ENCODE results near the gene TOR2A. TPM values are rescaled to one million over a fixed set of nuclear protein-coding genes. Genes with fewer than 3 reads are reported as not detected.

Gene TOR2A
- total RNA-seq, 1 experiment from 2014 or later: 14.4 TPM

DNA sequence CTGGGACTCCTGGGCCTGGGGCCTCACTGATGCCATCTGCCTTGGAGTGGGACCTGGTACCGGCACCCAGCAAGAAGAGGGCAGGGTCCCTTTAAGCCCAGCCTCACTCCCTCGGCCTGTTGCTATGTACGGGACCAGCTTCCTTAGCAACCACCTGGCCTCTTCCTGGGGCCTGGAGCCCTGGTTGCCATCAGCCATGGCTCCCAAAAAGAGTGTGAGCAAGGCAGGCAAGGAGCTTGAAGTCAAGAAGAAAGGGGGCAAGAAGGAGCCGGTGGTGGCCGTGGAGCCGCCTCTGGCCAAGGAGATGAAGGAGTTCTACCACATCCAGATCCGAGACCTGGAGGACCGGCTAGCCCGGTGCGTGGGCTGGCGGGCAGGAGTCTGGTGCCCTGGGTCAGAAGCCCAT lies 28.3 kb downstream of the TOR2A start, which contains the start of gene CFAP157:
TSS of gene CFAP157 (plus strand) at position 153 of the 406 bp plus-strand sequence. CDS start at position 197, 44 bp downstream.
- CTCF ChIA-PET: interaction anchor here (0.7 to 5.8 kb wide), 7 partner anchors 9 to 418 kb away, joined by 3 to 56 read pairs (median 5); partner anchors contain the start of genes PTRH1, TOR2A and TTC16
- POLR2A ChIA-PET: interaction anchor here (1.4 kb wide), 1 partner anchor 28 kb away, joined by 3 read pairs; no protein-coding TSS in a partner anchor
- Mint-ChIP-seq H3K36me3 (no peaks in the 10 kb centered on the region), H3K9me3 (peaks cover 3% of the 10 kb centered on the region), H3K4me1 (peaks cover 20% of the 10 kb centered on the region), H3K27me3 (ENCODE audit: low read depth) (no peaks in the 10 kb centered on the region), H3K27ac (no peak within 1 kb of the TSS), H3K4me3 (peak within 1 kb of the TSS; percentile 53)
- TF ChIP-seq, protein P1, sequence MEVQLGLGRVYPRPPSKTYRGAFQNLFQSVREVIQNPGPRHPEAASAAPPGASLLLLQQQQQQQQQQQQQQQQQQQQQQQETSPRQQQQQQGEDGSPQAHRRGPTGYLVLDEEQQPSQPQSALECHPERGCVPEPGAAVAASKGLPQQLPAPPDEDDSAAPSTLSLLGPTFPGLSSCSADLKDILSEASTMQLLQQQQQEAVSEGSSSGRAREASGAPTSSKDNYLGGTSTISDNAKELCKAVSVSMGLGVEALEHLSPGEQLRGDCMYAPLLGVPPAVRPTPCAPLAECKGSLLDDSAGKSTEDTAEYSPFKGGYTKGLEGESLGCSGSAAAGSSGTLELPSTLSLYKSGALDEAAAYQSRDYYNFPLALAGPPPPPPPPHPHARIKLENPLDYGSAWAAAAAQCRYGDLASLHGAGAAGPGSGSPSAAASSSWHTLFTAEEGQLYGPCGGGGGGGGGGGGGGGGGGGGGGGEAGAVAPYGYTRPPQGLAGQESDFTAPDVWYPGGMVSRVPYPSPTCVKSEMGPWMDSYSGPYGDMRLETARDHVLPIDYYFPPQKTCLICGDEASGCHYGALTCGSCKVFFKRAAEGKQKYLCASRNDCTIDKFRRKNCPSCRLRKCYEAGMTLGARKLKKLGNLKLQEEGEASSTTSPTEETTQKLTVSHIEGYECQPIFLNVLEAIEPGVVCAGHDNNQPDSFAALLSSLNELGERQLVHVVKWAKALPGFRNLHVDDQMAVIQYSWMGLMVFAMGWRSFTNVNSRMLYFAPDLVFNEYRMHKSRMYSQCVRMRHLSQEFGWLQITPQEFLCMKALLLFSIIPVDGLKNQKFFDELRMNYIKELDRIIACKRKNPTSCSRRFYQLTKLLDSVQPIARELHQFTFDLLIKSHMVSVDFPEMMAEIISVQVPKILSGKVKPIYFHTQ (CRISPR knock-in tag; IDR thresholded peaks at IDR 0.05): no peak
- peak; percentile 50; the same call in 1 of the 2 replicates for TF ChIP-seq FOXP1 (CRISPR knock-in tag; IDR thresholded peaks at IDR 0.05; ENCODE audit: borderline replicate concordance)
- DNase-seq (ENCODE audit: low spot score) (peak; percentile 59), ATAC-seq (peak; percentile 84)

GRCh38 chr9:127705577-127706379 lies 29.3 kb downstream of the TOR2A start:
- Mint-ChIP-seq H3K27ac (no peak overlapping the region), H3K27me3 (ENCODE audit: low read depth) (no peaks in the 10 kb centered on the region), H3K4me1 (peaks cover 12% of the 10 kb centered on the region), H3K4me3 (no peak overlapping the region), H3K9me3 (peaks cover 3% of the 10 kb centered on the region), H3K36me3 (no peaks in the 10 kb centered on the region)
- ATAC-seq (no peak), DNase-seq (ENCODE audit: low spot score) (no peak)
- ChIA-PET POLR2A (interaction anchor here (1.4 kb wide), 1 partner anchor 29 kb away, joined by 3 read pairs; no protein-coding TSS in a partner anchor), CTCF (interaction anchor here (0.8 to 5.8 kb wide), 8 partner anchors 10 to 202 kb away, joined by 3 to 56 read pairs (median 4); partner anchors contain the start of genes PTRH1, TOR2A and TTC16)
- no peak for TF ChIP-seq ZNF396 (CRISPR knock-in tag; IDR thresholded peaks at IDR 0.05; ENCODE audit: borderline replicate concordance)
- TF ChIP-seq CBFB (CRISPR knock-in tag; IDR thresholded peaks at IDR 0.05; ENCODE audit: low read depth): no peak
- no peak for TF ChIP-seq NR2C2 (CRISPR knock-in tag; IDR thresholded peaks at IDR 0.05)
- TF ChIP-seq ATF1 (CRISPR knock-in tag; IDR thresholded peaks at IDR 0.05): no peak
- TF ChIP-seq ZNF423 (CRISPR knock-in tag; IDR thresholded peaks at IDR 0.05): no peak
- no peak for TF ChIP-seq NFE2L1 (CRISPR knock-in tag; IDR thresholded peaks at IDR 0.05)
- no peak for TF ChIP-seq E2F5 (CRISPR knock-in tag; IDR thresholded peaks at IDR 0.05)
- TF ChIP-seq SMAD3 (CRISPR knock-in tag; IDR thresholded peaks at IDR 0.05; ENCODE audit: borderline replicate concordance): no peak
- TF ChIP-seq OVOL2 (CRISPR knock-in tag; IDR thresholded peaks at IDR 0.05; ENCODE audit: borderline replicate concordance): no peak
- TF ChIP-seq TEAD4 (CRISPR knock-in tag; IDR thresholded peaks at IDR 0.05): no peak
- no peak for TF ChIP-seq TP53 (CRISPR knock-in tag; IDR thresholded peaks at IDR 0.05)
- TF ChIP-seq NFYB (CRISPR knock-in tag; conservative IDR thresholded peaks at IDR 0.05; ENCODE audit: low read depth): no peak

GRCh38 chr9:127703289-127703946 lies 31.7 kb downstream of the TOR2A start:
- DNase-seq (ENCODE audit: low spot score): no peak
- ChIA-PET CTCF (interaction anchor here (0.6 to 5.8 kb wide), 8 partner anchors 11 to 218 kb away, joined by 3 to 56 read pairs (median 4); partner anchors contain the start of gene TOR2A), POLR2A (interaction anchor here (1.0 kb wide), 1 partner anchor 124 kb away, joined by 3 read pairs; no protein-coding TSS in a partner anchor)
- TF ChIP-seq HMGA2 (CRISPR knock-in tag; IDR thresholded peaks at IDR 0.05) (no peak), JAZF1 (CRISPR knock-in tag; IDR thresholded peaks at IDR 0.05) (no peak), TCF7 (CRISPR knock-in tag; IDR thresholded peaks at IDR 0.05; ENCODE audit: low read depth) (no peak), ESRRA (CRISPR knock-in tag; IDR thresholded peaks at IDR 0.05; ENCODE audit: borderline replicate concordance) (no peak), NR1H2 (CRISPR knock-in tag; IDR thresholded peaks at IDR 0.05) (no peak), ZNF671 (CRISPR knock-in tag; IDR thresholded peaks at IDR 0.05) (no peak)
- TF ChIP-seq, protein P2, sequence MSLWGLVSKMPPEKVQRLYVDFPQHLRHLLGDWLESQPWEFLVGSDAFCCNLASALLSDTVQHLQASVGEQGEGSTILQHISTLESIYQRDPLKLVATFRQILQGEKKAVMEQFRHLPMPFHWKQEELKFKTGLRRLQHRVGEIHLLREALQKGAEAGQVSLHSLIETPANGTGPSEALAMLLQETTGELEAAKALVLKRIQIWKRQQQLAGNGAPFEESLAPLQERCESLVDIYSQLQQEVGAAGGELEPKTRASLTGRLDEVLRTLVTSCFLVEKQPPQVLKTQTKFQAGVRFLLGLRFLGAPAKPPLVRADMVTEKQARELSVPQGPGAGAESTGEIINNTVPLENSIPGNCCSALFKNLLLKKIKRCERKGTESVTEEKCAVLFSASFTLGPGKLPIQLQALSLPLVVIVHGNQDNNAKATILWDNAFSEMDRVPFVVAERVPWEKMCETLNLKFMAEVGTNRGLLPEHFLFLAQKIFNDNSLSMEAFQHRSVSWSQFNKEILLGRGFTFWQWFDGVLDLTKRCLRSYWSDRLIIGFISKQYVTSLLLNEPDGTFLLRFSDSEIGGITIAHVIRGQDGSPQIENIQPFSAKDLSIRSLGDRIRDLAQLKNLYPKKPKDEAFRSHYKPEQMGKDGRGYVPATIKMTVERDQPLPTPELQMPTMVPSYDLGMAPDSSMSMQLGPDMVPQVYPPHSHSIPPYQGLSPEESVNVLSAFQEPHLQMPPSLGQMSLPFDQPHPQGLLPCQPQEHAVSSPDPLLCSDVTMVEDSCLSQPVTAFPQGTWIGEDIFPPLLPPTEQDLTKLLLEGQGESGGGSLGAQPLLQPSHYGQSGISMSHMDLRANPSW (CRISPR knock-in tag; conservative IDR thresholded peaks at IDR 0.05; ENCODE audit: low read depth): no peak
- TF ChIP-seq, protein P3, sequence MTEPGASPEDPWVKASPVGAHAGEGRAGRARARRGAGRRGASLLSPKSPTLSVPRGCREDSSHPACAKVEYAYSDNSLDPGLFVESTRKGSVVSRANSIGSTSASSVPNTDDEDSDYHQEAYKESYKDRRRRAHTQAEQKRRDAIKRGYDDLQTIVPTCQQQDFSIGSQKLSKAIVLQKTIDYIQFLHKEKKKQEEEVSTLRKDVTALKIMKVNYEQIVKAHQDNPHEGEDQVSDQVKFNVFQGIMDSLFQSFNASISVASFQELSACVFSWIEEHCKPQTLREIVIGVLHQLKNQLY (CRISPR knock-in tag; IDR thresholded peaks at IDR 0.05): no peak
- H3K4me1 Mint-ChIP-seq: peaks cover 13% of the 10 kb centered on the region
- H3K36me3 Mint-ChIP-seq: no peaks in the 10 kb centered on the region
- H3K9me3 Mint-ChIP-seq: peaks cover under 1% of the 10 kb centered on the region
- no peak for ATAC-seq
- peaks cover 4% of the 10 kb centered on the region; the same call in 1 of the 2 replicates for H3K27me3 Mint-ChIP-seq (ENCODE audit: low read depth)
- no peak overlapping the region for H3K4me3 Mint-ChIP-seq
- H3K27ac Mint-ChIP-seq: no peak overlapping the region
